Testis (tissue), 2 donors: Measurements from ENCODE around the gene SPATA46.

Experiments
- POLR2A ChIP-seq: fragments of 450-650 bp; IDR thresholded peaks from one replicate; pipeline ENCODE4 v1.6.1; 2017; ENCODE audit warnings: antibody characterized with exemption, mild to moderate bottlenecking, moderate library complexity
- TF ChIP-seq, protein P1 (sequence below), 3 experiments: fragments of 450-650 bp in 2 of 3; fragments of 200-600 bp in 1 of 3; sonication (generic) in 1 of 3; IDR thresholded peaks; one replicate each; pipeline ENCODE4 v1.5.1; 2016 to 2019; ENCODE audit warnings: antibody characterized with exemption in 3 of 3, mild to moderate bottlenecking in 2 of 3, moderate library complexity in 1 of 3

DNA sequence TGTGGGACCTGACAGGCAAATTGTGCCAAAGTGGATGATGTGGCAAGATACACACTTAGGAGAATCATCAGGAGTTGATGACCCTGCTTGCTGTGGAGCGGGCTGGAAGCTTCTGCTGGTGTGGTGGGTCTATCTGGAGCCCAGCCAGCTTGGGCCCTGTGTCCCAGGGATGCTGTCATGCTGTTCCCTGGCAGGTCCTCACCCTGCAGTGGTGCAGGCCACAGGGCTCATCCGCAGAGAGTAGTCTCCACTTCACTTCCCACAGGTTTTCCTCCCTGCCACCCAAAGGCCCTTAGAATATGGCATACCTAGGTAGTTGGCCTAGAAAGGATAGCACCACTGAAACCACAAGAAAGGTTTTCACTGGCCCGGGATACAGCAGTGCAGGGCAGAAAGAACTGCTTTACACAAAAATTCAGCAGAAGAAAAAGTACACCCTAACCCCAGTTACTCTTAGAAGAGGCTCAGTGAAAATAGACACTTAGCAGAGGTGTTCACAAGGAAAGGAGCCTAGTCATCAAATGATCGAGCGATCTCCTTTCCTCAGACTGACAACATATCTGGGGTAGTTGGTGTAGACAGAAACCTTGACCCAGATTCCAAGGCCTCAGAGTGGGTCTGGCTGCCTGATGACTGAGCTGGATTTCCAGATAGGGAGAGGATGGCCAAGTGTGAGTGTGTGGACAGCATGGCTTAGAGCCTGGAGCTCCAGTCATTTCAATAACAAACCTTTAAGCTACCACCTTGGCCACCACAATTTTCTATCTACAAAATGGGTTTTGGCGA lies 3.6 kb upstream of the SPATA46 start:
- TF ChIP-seq POLR2A, result no peak
- TF ChIP-seq, protein P1, sequence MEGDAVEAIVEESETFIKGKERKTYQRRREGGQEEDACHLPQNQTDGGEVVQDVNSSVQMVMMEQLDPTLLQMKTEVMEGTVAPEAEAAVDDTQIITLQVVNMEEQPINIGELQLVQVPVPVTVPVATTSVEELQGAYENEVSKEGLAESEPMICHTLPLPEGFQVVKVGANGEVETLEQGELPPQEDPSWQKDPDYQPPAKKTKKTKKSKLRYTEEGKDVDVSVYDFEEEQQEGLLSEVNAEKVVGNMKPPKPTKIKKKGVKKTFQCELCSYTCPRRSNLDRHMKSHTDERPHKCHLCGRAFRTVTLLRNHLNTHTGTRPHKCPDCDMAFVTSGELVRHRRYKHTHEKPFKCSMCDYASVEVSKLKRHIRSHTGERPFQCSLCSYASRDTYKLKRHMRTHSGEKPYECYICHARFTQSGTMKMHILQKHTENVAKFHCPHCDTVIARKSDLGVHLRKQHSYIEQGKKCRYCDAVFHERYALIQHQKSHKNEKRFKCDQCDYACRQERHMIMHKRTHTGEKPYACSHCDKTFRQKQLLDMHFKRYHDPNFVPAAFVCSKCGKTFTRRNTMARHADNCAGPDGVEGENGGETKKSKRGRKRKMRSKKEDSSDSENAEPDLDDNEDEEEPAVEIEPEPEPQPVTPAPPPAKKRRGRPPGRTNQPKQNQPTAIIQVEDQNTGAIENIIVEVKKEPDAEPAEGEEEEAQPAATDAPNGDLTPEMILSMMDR (IDR thresholded peaks at IDR 0.05), result no peak
